ENCODE results near the gene ZNF516. TPM values are rescaled to one million over a fixed set of nuclear protein-coding genes. Genes with fewer than 3 reads are reported as not detected.

ZNF516 gene
- total RNA-seq, 1 experiment from 2014 or later = 1.7 TPM

DNA sequence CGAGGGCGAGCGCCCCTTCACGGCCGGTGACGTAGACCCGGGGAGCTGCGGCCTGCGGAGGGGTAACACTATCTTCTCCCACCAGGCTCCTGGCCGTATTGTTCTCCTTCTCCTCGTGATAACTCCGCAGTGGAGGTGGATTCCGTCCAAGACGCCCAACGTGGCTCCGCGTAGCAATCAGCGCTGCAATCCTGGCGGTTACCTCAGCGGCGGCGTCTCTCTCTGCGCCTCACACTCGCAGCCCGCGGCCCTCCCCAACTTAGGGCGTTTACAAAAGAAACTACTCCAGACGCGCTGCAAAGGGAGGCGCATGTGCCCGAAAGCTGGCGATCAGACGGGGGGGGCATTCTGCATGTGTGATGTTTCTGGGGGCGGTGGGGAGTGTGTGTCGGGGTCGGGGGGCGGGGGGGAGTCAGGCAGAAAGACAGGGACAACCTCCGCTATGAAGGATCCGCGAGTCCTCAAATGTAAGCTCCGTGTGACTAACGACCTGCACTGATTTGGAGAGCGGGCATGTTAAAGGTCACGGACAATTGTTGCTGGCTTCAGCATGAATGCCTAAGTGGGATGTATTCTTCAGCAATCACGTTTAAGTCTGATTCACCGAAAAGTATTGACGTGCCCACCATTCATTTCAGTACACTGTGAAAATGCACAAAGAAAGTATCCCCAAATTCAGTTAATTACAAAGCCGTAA is 1.3 kb upstream of the ZNF516 start:
- Histone ChIP-seq H3K4me3 (no peak overlapping the region), H3K9me3 (no peaks in the 10 kb centered on the region), H3K36me3 (no peaks in the 10 kb centered on the region), H3K27me3 (peaks cover 19% of the 10 kb centered on the region)
- DNase-seq = no peak

DNA sequence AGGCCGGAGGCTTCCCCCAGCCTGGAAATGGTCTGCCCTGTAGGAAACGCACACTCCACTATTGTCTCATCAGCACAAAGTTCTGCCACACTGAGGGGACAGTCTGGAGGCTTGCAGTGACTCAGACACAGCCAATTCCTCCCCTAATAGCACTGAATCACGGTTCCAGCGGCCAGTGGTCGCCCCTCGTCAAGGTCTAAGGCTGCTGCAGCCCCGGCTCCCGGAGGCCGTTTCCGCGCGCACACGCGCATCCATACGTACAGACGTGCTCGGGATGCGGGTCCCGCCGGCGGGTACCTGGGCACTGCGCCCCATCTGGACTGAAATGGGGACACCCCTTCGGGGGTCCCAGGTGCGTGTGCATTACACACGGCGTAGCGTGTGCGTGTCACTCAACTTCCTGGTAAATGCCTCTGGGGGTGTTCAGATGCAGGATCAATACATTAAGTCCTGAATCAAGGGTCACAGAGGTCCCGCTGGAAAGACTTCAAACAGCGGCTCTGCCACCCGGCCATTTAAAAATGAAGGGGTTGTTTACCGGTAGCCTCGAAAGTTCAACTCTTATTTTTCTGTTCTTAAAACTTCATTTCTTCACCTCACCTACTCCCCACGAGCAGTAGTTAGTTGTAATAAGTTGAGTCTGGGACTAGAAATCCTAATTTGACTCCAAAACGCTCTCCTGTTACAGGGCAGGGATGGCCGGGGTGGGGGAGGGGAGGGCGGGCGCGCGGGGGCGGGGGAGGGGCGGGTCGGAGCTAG is 572 bp upstream of the ZNF516 start:
- H3K36me3 ChIP-seq = no peaks in the 10 kb centered on the region
- H3K9me3 ChIP-seq = no peaks in the 10 kb centered on the region
- peaks cover 21% of the 10 kb centered on the region for H3K27me3 ChIP-seq
- no peak for DNase-seq
- no peak overlapping the region for H3K4me3 ChIP-seq

DNA sequence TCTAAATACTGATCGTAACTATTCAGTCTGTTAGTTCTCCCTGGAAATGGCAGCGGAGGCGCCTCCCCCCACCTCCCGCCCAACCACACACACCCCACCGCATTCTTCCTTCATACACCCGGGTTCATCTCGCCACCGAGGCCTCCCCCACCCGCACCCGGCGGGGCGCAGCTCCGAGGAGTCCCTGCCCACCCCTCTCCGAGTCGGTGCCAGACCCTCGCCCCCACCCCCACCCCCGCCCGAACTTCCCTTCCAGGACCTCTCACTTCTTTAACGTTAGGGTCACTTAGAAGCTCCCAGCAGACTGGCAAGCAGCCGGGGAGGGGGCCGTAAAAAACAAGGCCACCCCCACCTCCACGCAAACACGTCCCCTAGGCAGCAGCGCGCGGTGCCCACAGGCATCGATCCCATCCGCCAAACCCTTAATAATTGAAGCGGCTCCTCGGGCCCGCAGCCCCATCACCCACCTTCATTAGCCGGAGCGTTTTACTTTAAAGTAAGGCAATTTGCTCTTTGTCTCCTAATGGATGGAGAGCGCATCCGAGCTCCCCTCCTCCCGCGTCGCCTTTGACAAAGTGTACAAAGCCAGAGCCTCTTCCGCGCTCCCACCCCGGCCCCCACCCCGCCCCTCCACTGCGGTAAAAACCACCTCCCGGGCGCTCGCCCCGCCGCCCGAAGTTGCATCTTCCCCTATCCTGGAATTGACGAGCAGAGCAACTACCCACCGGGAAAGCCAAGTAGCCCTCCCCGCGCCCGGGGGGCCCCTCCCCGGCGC is 624 bp downstream of the ZNF516 start:
- no peak for DNase-seq
- H3K9me3 ChIP-seq = no peaks in the 10 kb centered on the region
- peaks cover 32% of the 10 kb centered on the region for H3K27me3 ChIP-seq
- H3K36me3 ChIP-seq = no peaks in the 10 kb centered on the region
- H3K4me3 ChIP-seq = peak overlapping the region; percentile 54

DNA sequence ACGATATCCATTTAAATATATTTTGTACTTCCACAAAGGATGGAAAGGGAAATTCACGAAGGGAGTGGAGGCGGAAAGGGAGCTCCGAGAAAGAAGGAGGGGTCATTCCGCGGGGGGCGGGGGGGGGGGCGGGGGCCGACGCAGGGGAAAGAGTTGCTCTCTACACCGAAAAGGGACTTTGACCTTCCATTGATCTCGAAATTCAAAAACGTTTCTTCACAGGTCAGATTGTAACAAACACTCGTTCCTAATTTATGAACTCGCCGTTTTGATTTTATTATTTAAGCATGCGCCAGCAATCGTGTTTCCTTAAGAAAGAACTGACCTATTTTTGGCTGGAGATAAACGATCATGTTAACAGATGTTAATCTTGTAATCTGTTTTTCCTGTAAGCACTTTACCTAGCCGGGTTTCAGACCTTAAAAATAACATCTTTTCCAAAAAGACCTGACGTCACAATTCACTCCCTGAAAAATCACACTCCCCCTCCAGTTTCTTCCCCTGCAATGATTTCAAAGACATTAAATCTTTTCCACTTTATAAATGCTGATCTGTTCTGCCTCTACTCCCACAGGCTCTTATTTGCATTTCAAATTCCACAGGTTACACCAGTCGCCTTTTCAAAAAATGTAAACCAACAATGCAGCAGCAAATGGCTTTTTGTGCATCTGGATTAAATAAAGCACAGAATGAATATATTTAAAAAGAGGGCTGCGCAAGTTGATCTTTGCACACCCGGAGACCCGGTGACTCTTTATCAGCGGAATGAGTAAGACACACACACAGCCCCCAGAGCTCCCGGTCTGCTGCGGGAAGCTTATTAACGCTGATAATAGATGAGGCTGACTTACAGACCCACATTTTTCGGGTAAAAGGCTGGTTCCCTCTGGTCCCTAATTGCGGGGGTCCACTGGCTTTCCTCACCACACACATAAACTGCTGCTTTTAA is 1.6 kb downstream of the ZNF516 start:
- H3K4me3 ChIP-seq = peak overlapping the region; percentile 54
- no peaks in the 10 kb centered on the region for H3K9me3 ChIP-seq
- H3K36me3 ChIP-seq = no peaks in the 10 kb centered on the region
- peaks cover 40% of the 10 kb centered on the region for H3K27me3 ChIP-seq
- no peak for DNase-seq

DNA sequence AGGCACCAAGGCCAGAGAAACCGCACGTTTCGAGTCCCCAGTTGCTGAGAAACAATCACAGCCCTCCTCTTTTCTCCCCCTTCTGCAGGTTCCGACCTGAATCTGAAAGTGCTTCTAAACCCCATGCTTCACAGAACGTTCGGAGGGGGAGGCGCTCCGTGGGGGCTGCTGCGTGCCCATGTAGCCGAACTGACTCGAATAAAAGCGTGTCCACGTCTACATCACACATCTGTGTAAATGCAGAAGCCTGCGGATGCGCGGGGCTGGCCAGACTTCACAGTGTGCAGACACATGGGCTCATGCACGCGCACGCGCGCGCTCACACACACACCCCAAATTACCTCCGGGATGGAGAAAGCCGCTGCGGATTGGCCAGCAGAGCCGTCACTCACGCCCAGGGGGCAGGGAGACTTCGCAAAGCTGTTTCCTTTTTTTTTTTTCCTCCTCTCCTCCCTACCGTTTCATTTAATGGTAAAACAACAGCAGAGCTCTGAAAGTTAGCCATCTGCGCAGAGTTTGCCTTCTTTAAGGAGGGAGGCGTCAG is 2.3 kb downstream of the ZNF516 start:
- peaks cover 46% of the 10 kb centered on the region for H3K27me3 ChIP-seq
- no peaks in the 10 kb centered on the region for H3K9me3 ChIP-seq
- H3K4me3 ChIP-seq = peak overlapping the region; percentile 54
- no peaks in the 10 kb centered on the region for H3K36me3 ChIP-seq
- DNase-seq = peak; percentile 98

DNA sequence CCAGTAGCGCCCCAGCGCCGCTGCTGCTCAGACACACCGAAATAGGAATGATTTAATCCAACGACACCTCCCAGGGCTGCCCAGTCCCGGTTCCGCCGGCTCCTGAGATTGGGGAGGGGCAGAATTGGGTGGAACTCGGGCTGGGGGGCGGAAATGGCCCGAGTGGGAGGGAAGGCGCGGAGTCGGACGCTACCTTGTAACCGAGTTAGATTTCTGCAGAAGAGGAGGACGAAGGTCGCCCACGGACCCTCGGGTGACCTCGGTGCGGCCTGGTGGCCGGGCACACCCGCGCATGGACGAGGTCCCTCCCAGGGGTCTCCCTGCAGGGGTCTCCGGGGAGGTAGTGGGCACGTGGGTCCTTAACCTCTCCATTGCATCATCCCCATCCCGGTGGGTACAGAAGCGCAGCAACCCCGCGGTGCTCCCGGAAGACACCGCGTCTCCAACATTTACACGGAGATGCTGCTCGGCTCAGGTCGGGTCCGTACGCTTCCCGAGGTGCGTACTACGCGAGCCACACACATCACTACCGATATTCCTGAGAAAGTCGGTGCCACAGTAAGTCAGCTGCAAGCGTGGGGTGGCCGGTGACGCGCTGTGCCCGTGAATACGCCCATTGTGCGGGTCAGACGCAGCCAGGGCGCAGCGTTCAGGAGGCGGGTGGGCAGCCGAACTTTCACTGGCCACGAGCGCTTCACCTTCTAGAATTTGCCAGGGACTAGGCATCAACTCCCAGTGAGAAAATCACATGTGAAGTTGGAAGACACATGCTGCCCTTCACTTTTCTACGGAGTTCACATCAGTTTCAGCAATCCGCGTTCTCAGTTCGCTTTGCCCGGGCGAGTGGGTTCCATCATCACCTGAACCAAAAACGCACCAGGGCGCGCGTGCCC is 3.0 kb downstream of the ZNF516 start:
- Histone ChIP-seq H3K4me3 (peak overlapping the region; percentile 54), H3K9me3 (no peaks in the 10 kb centered on the region), H3K36me3 (no peaks in the 10 kb centered on the region), H3K27me3 (peaks cover 50% of the 10 kb centered on the region)
- peak; percentile 8 for DNase-seq

DNA sequence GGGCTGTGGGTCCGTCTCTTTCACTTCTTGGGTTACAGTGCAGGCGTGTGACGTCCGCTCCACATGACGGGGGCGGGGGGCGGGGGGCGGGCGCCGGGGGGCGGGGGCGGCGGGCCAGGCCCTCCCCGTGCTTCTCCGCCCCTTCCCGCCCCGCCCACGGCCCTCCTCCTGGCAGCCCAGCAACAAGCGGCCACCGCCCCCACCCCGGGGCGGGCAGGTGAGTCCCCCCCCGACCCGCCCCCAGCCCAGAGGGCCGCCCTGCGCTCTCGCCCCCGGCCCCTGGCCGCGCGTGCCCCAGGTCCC is 3.6 kb downstream of the ZNF516 start:
- peak; percentile 36 for DNase-seq
- no peaks in the 10 kb centered on the region for H3K9me3 ChIP-seq

DNA sequence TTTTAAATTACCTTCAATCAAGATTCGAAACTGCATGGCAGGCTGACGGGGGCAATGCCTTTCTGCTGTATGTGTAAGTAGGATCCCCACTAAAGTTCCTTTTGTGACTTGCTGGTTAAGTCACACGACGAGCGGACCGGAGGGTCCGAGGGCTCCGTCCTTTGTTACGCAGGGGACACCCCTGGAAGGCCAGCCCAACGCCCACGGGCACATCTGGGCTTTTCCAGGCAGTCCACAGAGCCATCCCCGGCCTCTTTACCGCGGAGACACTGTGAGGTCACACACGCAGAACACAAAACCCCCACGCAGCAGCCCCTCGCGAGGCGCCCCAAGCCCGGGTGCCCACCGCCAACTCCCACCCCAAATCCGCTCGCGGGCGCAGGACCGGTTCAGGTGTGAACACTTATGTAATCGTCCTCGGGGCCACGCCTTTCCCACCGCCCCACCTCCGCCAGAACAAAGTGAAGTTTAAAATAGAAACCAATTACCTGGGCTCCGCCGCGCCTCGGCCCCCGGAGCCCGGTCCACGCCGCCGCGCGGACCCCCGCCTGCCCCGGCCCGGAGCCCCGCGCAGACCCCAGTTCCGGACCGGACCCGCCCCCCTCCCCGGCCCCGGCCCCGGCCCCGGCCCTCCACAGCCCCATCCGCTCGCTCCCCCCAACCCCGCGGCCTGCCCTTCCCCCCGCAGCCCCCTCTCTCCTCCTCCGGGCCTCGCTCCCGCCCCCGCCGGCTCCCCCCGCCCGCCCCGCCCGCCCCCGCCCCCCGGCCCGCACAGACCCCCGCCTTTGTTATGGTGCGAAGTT is 4.2 kb downstream of the ZNF516 start:
- Histone ChIP-seq H3K36me3 (no peaks in the 10 kb centered on the region), H3K9me3 (no peaks in the 10 kb centered on the region), H3K4me3 (peak overlapping the region; percentile 43), H3K27me3 (peaks cover 53% of the 10 kb centered on the region)
- DNase-seq = no peak

More for the DNA sequence above, 3.6 kb downstream of the ZNF516 start:
- Histone ChIP-seq H3K36me3 (no peaks in the 10 kb centered on the region), H3K4me3 (peak overlapping the region; percentile 54), H3K27me3 (peaks cover 50% of the 10 kb centered on the region)

DNA sequence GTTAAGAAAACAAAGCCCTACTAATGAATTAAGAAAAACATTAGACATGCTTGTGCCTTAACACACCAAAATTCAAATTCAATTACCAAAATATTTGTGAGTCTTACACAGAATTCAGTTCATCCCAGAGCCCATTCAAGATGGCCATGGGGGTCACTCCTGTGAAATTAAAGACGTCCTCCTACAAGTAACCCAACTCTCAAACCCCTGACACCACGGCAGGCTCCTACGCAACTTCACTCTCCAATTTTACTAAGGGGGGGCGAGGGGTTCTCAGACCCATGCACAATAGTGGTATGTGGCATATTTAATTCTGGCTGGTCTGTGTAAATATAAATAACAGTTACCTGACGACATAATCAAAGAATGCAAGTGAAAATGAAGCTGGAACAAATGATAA is 5.0 kb downstream of the ZNF516 start:
- Histone ChIP-seq H3K36me3 (no peaks in the 10 kb centered on the region), H3K27me3 (peaks cover 48% of the 10 kb centered on the region), H3K9me3 (no peaks in the 10 kb centered on the region), H3K4me3 (no peak overlapping the region)
- DNase-seq = no peak

DNA sequence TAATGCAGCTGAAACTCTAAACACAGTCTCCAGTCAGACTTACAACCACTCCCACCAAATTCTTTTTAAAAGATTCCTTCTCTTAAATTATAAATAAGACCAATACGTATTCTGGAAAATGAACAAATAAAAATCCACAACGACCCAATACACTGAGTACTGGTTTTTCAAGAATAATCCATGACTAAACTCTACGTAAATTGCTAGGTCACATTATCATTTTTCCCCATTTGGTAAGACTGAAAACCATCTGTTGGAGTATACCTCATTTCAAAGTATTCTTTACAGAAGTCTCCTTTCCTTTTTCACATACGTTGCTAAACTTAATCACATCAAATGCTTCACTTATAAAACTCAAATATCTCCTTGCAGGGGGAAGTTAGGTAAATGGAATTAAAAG is 6.0 kb downstream of the ZNF516 start:
- no peak for DNase-seq
- Histone ChIP-seq H3K9me3 (no peaks in the 10 kb centered on the region), H3K27me3 (peaks cover 45% of the 10 kb centered on the region), H3K36me3 (no peaks in the 10 kb centered on the region), H3K4me3 (no peak overlapping the region)

DNA sequence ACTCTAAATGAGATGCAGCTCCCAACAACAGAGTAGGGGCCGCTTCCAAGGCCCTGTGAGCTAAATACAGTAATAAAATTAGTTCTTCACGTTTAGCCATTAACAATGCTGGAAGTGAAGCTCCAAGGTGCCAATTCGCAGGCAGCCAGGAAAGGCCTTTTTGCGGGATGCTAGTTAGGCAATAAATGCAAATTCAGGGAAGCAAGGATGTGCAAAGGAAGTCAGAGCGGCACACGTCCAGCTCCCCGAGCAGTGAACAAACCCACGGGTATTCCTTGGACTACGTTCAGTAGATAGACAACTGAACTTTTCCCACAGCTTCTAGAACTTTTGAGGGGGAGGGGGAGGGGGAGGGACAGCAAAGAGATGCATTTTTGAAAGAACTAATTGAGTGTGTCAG is 6.9 kb downstream of the ZNF516 start:
- DNase-seq = no peak
- Histone ChIP-seq H3K27me3 (peaks cover 37% of the 10 kb centered on the region), H3K36me3 (no peaks in the 10 kb centered on the region), H3K9me3 (no peaks in the 10 kb centered on the region), H3K4me3 (no peak overlapping the region)

DNA sequence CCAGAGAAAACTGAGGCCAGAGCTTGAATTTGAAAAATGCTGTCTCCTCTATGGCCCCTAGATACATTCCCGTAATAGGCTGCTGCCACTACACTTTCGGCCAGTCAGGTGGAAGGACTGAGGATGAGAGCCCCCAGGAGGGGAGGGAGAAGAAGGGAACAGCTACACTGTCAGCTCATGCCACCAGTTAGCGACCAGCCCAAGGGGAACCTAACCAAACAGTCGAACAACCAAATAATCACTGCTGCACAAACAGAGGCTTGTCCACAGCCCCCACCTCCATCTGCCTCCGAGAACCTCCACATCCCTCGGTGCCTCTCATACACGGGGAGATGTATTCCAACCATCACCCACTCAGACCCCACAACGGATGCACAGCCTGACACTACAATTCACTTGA is 7.3 kb downstream of the ZNF516 start:
- Histone ChIP-seq H3K4me3 (no peak overlapping the region), H3K36me3 (no peaks in the 10 kb centered on the region), H3K27me3 (peaks cover 37% of the 10 kb centered on the region), H3K9me3 (no peaks in the 10 kb centered on the region)
- DNase-seq = no peak

DNA sequence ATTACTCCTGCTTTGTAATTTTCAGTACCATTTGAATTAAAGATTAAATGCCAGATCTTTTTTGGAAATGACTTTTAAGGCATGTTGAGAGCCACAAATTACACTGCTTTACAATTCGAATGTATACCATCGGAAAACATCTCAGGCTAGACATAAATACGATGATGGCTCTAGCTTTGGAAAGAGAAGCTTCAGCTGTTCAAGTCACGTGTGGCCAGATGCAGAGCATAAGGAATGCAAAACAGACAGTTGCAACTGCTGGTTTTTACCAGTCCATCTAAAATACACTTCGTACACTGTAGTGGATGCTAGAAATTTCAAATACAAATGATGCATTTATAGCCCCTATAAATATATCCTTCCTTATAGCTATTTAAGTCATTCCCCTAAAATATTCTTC is 8.0 kb downstream of the ZNF516 start:
- Histone ChIP-seq H3K27me3 (peaks cover 37% of the 10 kb centered on the region), H3K9me3 (no peaks in the 10 kb centered on the region), H3K36me3 (no peaks in the 10 kb centered on the region), H3K4me3 (no peak overlapping the region)
- no peak for DNase-seq

DNA sequence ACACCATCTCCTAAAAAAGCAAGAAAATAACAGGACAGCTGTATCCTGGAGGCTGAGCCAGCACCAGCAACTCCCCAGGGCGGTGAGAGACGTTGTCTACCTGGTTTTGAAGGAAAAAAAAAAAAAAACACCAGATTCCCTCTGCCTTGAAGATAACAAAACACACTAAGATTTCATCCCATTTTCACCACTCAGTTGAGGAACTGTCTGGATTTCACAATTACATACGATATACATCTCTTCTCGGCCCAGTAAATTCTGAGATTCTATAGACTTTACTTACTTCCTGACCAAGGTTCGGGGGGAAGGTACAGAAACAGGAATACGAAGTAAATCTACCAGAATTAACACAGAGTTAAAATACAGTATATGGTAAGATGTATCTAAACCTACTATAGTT is 8.5 kb downstream of the ZNF516 start:
- no peak overlapping the region for H3K4me3 ChIP-seq
- H3K27me3 ChIP-seq = peaks cover 34% of the 10 kb centered on the region
- DNase-seq = no peak

DNA sequence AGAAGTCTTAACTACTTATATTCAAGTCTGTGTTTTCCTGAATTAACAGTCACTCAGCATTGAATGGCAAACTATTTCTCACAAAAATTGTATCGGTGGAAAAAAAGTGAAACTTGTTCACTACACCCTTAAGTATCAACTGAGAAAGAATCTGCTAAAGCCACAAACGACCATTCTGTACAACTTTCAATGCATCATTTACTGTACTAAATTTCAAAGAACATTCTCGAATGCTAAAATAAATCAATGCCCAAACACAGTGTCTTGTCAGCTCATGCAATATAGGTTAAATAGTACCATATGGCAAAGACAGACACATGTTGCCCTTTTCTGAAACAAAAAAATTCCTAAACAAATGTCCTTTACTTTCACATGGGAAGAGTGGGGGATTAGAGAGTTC is 9.0 kb downstream of the ZNF516 start:
- H3K4me3 ChIP-seq = no peak overlapping the region
- H3K27me3 ChIP-seq = peaks cover 34% of the 10 kb centered on the region
- DNase-seq = no peak
- no peaks in the 10 kb centered on the region for H3K9me3 ChIP-seq
- no peaks in the 10 kb centered on the region for H3K36me3 ChIP-seq

More for the DNA sequence above, 8.5 kb downstream of the ZNF516 start:
- Histone ChIP-seq H3K9me3 (no peaks in the 10 kb centered on the region), H3K36me3 (no peaks in the 10 kb centered on the region)
